ENCODE measurements around the gene MDM1.

The MDM1 gene

DNA sequence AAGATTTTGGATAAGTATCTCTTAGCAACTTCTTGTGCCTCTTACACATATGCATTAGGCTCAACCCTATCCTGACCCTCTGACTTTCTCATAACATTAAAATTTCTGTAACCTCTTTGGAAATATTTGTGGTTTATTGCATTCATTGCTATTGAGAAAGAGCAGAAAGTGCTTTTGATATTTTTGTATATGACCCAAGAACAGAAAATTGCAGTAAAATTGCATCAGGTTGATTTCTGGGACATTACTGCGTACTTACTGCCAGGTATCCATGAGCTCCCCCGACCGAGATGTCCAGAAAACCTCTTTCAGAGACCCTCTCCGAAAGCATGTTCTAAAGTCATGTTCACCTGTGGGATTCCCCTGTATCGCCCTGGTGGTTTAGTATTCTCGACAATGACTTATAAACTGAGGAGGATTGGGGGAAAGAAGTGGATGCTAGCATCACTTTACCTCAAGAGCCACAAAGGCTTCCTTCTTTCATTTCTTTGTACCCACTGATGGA lies 64.2 kb downstream of the MDM1 start:
- Histone ChIP-seq H3K79me2 (ENCODE audit: insufficient read depth, low read length) (no peaks in the 10 kb centered on the region), H4K20me1 (ENCODE audit: insufficient read depth, low read length, poor library complexity, severe bottlenecking) (no peaks in the 10 kb centered on the region), H3K27me3 (ENCODE audit: insufficient read depth, low read length, poor library complexity, severe bottlenecking) (no peaks in the 10 kb centered on the region), H3K9me2 (replicated peaks; ENCODE audit: low read depth, low read length) (no peaks in the 10 kb centered on the region), H3K36me3 (ENCODE audit: insufficient read depth, low read length) (no peaks in the 10 kb centered on the region), H3K4me1 (ENCODE audit: insufficient read depth, low read length, poor library complexity, severe bottlenecking) (peaks cover 7% of the 10 kb centered on the region), H3K9ac (ENCODE audit: low read depth, low read length, poor library complexity, severe bottlenecking) (no peak overlapping the region), H3F3A (ENCODE audit: low read depth) (no peaks in the 10 kb centered on the region), H3K9me3 (ENCODE audit: insufficient read depth, low read depth, low read length) (no peaks in the 10 kb centered on the region), H3K4me3 (ENCODE audit: low read length, poor library complexity, severe bottlenecking) (no peak overlapping the region), H3K4me2 (ENCODE audit: low read depth, low read length, poor library complexity, severe bottlenecking) (no peak overlapping the region), H2AFZ (ENCODE audit: low read length) (no peak overlapping the region)
- TF ChIP-seq, protein P1, sequence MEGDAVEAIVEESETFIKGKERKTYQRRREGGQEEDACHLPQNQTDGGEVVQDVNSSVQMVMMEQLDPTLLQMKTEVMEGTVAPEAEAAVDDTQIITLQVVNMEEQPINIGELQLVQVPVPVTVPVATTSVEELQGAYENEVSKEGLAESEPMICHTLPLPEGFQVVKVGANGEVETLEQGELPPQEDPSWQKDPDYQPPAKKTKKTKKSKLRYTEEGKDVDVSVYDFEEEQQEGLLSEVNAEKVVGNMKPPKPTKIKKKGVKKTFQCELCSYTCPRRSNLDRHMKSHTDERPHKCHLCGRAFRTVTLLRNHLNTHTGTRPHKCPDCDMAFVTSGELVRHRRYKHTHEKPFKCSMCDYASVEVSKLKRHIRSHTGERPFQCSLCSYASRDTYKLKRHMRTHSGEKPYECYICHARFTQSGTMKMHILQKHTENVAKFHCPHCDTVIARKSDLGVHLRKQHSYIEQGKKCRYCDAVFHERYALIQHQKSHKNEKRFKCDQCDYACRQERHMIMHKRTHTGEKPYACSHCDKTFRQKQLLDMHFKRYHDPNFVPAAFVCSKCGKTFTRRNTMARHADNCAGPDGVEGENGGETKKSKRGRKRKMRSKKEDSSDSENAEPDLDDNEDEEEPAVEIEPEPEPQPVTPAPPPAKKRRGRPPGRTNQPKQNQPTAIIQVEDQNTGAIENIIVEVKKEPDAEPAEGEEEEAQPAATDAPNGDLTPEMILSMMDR (conservative IDR thresholded peaks at IDR 0.05; ENCODE audit: low read length) = no peak
- TF ChIP-seq EZH2phosphoT487 (IDR thresholded peaks at IDR 0.05; ENCODE audit: borderline replicate concordance) = no peak

DNA sequence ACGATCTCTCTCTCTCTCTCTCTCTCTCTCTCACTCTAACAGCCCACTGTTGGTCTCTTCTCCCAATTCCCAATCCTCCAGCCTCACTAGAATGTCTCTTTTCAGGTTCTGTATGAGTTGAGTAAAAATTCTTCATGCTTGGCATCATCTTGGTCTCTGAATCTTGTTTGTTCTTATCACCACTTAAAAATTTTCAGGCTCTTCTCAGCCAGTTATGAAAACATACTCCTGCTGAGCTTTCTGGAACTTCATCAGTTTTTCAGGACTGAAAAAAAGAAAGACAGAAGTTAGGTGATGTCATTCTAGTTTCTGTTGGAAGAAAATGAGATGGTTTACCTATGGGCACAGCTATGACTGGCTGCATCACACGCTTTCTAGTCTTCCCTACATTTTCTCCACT lies 67.3 kb downstream of the MDM1 start:
- H3K27me3 ChIP-seq (ENCODE audit: insufficient read depth, low read length, poor library complexity, severe bottlenecking) = no peaks in the 10 kb centered on the region
- H3K36me3 ChIP-seq (ENCODE audit: insufficient read depth, low read length) = no peaks in the 10 kb centered on the region
- no peaks in the 10 kb centered on the region for H4K20me1 ChIP-seq (ENCODE audit: insufficient read depth, low read length, poor library complexity, severe bottlenecking)
- TF ChIP-seq, protein P1 (conservative IDR thresholded peaks at IDR 0.05; ENCODE audit: low read length) = no peak
- no peak for TF ChIP-seq EZH2phosphoT487 (IDR thresholded peaks at IDR 0.05; ENCODE audit: borderline replicate concordance)
- no peaks in the 10 kb centered on the region for H3K9me3 ChIP-seq (ENCODE audit: insufficient read depth, low read depth, low read length)
- no peak overlapping the region for H3K9ac ChIP-seq (ENCODE audit: low read depth, low read length, poor library complexity, severe bottlenecking)
- peaks cover 26% of the 10 kb centered on the region for H3K4me1 ChIP-seq (ENCODE audit: insufficient read depth, low read length, poor library complexity, severe bottlenecking)
- H3K4me3 ChIP-seq (ENCODE audit: low read length, poor library complexity, severe bottlenecking) = no peak overlapping the region
- H2AFZ ChIP-seq (ENCODE audit: low read length) = no peak overlapping the region
- no peaks in the 10 kb centered on the region for H3K9me2 ChIP-seq (replicated peaks; ENCODE audit: low read depth, low read length)
- no peaks in the 10 kb centered on the region for H3F3A ChIP-seq (ENCODE audit: low read depth)
- H3K79me2 ChIP-seq (ENCODE audit: insufficient read depth, low read length) = no peaks in the 10 kb centered on the region
- H3K4me2 ChIP-seq (ENCODE audit: low read depth, low read length, poor library complexity, severe bottlenecking) = no peak overlapping the region

DNA sequence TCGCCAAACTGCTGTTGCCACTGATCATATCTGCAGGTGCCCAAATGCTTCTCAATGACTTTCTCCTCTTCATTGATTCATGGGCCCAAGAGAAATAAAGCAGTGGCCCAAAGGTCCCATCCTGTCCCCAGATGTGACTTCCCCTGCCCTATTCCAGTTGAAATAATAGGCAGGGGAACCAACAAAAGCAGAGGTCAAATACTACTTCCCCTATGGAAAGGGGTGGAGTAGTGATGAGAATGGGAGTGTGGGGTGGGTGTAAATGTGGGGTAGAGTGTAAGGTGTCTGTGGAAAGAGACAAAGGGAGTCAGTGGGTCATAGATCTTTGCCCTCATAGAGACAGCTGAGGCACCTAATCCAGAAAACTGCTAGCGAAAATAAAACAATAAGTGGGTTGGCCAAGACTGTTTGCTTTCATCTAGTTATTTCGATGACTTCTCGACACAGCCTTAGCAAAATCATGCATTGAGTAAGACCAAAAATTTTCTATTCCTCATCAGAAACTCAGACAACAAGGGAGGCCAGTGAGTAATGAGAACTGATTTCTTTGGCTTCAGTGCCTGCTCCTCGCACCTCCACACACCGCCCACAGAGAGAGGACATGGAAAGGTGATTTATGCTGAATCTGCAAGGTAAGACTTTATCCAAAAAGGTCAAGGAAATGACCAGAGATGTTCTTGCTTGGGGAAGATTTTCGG lies 67.9 kb downstream of the MDM1 start:
- H3K79me2 ChIP-seq (ENCODE audit: insufficient read depth, low read length) = no peaks in the 10 kb centered on the region
- no peaks in the 10 kb centered on the region for H3K36me3 ChIP-seq (ENCODE audit: insufficient read depth, low read length)
- H3K9me2 ChIP-seq (replicated peaks; ENCODE audit: low read depth, low read length) = no peaks in the 10 kb centered on the region

More for the DNA sequence above, 67.9 kb downstream of the MDM1 start:
- Histone ChIP-seq H4K20me1 (ENCODE audit: insufficient read depth, low read length, poor library complexity, severe bottlenecking) (no peaks in the 10 kb centered on the region), H3K27me3 (ENCODE audit: insufficient read depth, low read length, poor library complexity, severe bottlenecking) (no peaks in the 10 kb centered on the region), H3K4me2 (ENCODE audit: low read depth, low read length, poor library complexity, severe bottlenecking) (no peak overlapping the region), H3K4me3 (ENCODE audit: low read length, poor library complexity, severe bottlenecking) (no peak overlapping the region), H3K9ac (ENCODE audit: low read depth, low read length, poor library complexity, severe bottlenecking) (no peak overlapping the region), H3K9me3 (ENCODE audit: insufficient read depth, low read depth, low read length) (no peaks in the 10 kb centered on the region), H3K4me1 (ENCODE audit: insufficient read depth, low read length, poor library complexity, severe bottlenecking) (peaks cover 31% of the 10 kb centered on the region), H2AFZ (ENCODE audit: low read length) (no peak overlapping the region), H3F3A (ENCODE audit: low read depth) (no peaks in the 10 kb centered on the region)
- no peak for TF ChIP-seq EZH2phosphoT487 (IDR thresholded peaks at IDR 0.05; ENCODE audit: borderline replicate concordance)
- TF ChIP-seq, protein P1 (conservative IDR thresholded peaks at IDR 0.05; ENCODE audit: low read length) = no peak
